SIG-M5 (cell line): Measurements from ENCODE around the gene ARHGEF7.

ENCODE experiments used
- DNase-seq: peaks from one replicate; lab custom pipeline; 2025; lab: John Stamatoyannopoulos, UW

The ARHGEF7 gene

GRCh38 chr13:111325941-111326620 lies 211.0 kb downstream of the ARHGEF7 start:
- DNase-seq = no peak

- DNase-seq = no peak
These were observed 211.5 kb downstream of the ARHGEF7 start for GRCh38 chr13:111326621-111326965.

- DNase-seq = no peak
These were observed 212.0 kb downstream of the ARHGEF7 start for GRCh38 chr13:111326981-111327642.

- DNase-seq = no peak
These were observed 212.8 kb downstream of the ARHGEF7 start for GRCh38 chr13:111327730-111328573.

- no peak for DNase-seq
These were observed 213.7 kb downstream of the ARHGEF7 start for GRCh38 chr13:111328574-111329410.

GRCh38 chr13:111329641-111330040 lies 214.5 kb downstream of the ARHGEF7 start:
- no peak for DNase-seq

GRCh38 chr13:111330066-111330610 lies 215.0 kb downstream of the ARHGEF7 start:
- DNase-seq = no peak

- no peak for DNase-seq
These were observed 220.2 kb downstream of the ARHGEF7 start for GRCh38 chr13:111335298-111335697.

GRCh38 chr13:111336666-111337065 lies 221.6 kb downstream of the ARHGEF7 start:
- no peak for DNase-seq

GRCh38 chr13:111337206-111337605 lies 222.1 kb downstream of the ARHGEF7 start:
- DNase-seq = no peak

GRCh38 chr13:111337741-111338140 lies 222.6 kb downstream of the ARHGEF7 start:
- DNase-seq = no peak

GRCh38 chr13:111338841-111339240 lies 223.7 kb downstream of the ARHGEF7 start:
- DNase-seq = no peak

- no peak for DNase-seq
These were observed 224.4 kb downstream of the ARHGEF7 start for GRCh38 chr13:111339366-111340143.

GRCh38 chr13:111341886-111342285 lies 226.8 kb downstream of the ARHGEF7 start:
- DNase-seq = no peak

GRCh38 chr13:111342721-111343120 lies 227.6 kb downstream of the ARHGEF7 start:
- no peak for DNase-seq

GRCh38 chr13:111343186-111343805 lies 228.2 kb downstream of the ARHGEF7 start:
- no peak for DNase-seq

GRCh38 chr13:111344471-111345191 lies 229.5 kb downstream of the ARHGEF7 start:
- no peak for DNase-seq

GRCh38 chr13:111345682-111346081 lies 230.6 kb downstream of the ARHGEF7 start:
- no peak for DNase-seq

GRCh38 chr13:111346101-111346680 lies 231.1 kb downstream of the ARHGEF7 start:
- DNase-seq = no peak
